ES-I3 (cell line): ENCODE measurements around the gene LASP1.

Experiments
- H3K36me3 ChIP-seq: 2 replicates; pipeline ENCODE4 v1.6.1; 2013; ENCODE audit warnings: mild to moderate bottlenecking, low read length, control low read depth, moderate library complexity; ENCODE audit not compliant: insufficient read depth
- H3K4me1 ChIP-seq: 2 replicates; pipeline ENCODE4 v1.6.1; 2013; ENCODE audit warnings: mild to moderate bottlenecking, control low read depth, low read length; ENCODE audit not compliant: insufficient read depth
- H3K9ac ChIP-seq: 2 replicates; pipeline ENCODE4 v1.6.1; 2013; ENCODE audit warnings: low read depth, mild to moderate bottlenecking, low read length, moderate library complexity
- H3K9me3 ChIP-seq: 2 replicates; pipeline ENCODE4 v1.6.1; 2013; ENCODE audit warnings: mild to moderate bottlenecking, low read length, moderate library complexity; ENCODE audit not compliant: control insufficient read depth, insufficient read depth

The LASP1 gene

DNA sequence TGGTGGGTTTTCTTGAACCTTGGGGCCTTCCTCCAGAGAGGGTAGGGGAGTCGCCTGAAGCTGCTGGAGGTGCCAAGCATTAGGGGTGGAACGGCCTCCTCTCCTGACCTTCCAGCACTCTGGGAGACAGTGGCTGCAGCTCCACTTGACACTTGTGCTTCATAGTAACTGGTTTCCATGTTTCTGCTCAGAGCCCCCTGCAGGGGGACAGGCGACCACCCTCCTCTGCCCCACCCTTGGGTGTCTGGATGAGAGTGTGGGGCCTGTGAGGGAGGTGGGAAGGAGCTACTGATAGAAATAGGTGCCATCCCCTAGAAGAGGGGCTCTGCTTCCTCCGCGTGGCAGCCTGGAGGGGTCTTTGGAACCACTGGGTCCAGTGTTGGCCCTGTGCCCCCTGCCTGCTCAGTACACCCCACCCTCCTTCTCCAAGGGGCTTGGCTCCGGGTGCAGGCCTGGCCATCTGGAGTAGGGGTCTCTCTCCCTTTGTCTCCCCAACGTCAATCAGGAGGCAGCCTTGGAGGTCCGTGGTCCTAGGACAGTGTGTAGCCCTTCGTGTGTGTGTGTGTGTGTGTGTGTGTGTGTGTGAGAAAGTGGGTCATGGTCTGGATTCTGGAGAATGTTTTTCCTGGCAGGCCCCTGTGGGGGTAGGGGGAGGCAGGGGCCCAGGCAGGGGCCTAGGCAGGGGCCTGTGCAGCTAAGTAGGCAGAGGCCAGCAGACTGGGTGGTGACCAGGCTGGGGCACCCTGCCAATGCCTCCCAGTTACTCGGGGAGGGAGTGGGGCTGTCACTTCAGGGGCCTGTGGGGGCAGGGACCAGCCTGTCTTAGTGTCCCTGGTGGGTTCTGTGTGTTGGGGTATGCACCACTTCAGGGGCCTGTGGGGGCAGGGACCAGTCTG lies 4.9 kb downstream of the LASP1 start:
- peaks cover 71% of the 10 kb centered on the region for H3K4me1 ChIP-seq
- no peaks in the 10 kb centered on the region for H3K9me3 ChIP-seq
- H3K9ac ChIP-seq, result no peak overlapping the region
- H3K36me3 ChIP-seq, result no peaks in the 10 kb centered on the region

DNA sequence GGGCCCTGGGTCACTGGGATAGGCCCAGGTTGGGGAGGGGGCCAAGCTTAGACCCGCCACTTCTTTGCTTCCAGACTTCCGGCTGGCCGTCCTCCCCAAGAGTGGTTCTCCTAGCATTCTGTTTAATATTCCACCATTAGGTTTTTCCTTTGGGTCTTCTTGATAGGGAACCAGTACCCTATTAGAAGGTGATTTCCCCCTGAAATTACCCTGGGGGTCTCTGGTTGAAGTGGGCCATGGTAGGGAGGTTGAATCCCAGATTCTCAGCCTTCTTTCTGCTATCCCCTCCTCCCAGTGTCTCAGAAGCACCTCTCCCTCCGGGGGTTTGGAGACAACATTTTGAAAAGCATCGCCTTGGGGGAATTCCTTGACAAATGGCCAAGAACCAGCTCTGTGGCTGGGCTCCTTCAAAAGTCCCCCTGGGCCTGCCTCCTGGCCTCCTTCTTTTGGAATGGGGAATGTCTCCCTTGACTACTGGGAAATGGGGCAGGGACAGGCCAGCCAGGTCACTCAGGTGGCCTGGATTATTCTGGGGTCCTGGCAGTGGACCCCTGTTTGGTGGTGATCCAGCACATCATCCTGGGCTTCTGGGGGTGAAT lies 5.7 kb downstream of the LASP1 start:
- Histone ChIP-seq H3K9ac (no peak overlapping the region), H3K4me1 (peaks cover 77% of the 10 kb centered on the region), H3K36me3 (no peaks in the 10 kb centered on the region), H3K9me3 (no peaks in the 10 kb centered on the region)

DNA sequence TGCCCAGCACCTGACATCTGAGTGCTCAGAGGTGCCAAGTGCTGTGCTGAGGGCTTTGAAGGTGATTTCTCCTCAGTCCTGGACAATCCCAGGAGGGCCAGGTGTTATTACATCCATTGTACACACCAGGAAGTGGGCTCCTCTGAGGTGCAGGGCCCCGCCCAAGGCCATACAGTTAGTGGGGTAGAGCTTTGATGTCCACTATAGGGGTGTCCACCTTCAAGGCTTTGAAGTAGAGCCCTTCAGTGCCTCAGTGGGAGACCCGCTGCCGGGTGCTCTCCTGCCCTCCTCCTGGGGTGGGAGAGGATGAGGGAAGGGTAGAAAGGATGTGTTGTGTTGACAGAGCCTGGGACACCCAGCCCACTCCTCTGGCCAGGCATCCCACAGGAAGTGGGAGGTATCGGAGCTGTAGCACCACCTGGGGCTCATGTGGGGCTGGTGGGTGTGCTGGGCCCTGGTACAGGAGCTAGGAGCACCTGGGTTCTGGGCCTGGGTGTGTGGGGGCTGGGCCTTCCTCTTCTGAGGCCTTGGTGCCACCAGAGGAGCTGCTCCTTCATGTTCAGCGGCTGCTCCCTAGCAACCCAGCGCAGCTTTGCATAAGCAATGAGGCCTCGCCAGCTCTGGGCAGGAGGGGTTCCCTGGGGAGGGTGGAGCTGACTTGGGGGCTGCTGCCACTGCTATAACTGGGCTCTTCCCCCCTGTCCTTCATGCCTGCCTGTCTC lies 7.4 kb downstream of the LASP1 start:
- Histone ChIP-seq H3K9ac (no peak overlapping the region), H3K36me3 (0 out of 2 replicates have a peak, but pooled peaks cover 4% of the 10 kb centered on the region)

DNA sequence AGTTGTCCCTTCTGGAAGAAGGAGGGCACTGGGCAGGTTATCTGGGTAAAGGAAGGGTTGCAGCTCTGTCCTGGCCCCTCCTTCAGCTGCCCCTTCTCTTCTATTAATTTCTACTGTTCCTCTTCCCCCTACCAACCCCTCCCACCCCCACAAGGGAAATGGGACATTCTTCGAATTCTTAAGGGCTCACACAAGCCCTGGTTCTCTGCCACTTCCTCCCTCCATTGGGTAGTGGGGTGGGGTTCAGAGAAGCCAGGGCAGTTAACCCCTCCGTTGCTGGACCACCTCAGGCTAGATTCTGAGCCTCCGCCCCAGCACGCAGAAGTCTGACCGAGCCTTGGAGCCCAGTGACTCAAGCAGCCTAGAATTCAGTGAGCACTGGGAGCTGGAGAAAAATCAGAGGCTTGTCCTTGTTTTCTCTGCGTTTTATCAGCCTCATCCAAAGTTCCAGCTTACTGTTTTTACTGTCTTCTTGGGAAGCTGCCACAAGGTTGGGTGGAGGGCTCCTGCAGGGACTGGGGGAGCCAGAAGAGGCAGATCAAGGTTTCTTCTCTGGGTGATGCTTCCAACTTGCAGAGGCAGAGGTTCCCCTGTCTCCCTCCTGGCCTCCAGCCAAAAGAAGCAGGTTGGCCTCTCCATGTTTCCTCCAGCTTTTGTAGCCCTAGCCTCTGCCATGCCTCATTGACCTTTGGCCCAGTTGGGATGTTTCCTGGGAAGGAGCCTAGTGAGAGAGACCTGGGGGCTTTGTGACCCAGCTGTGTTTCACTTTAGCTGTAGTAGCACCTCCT lies 10.2 kb downstream of the LASP1 start:
- Histone ChIP-seq H3K9ac (peak overlapping the region; percentile 38; the same call in 1 of the 2 replicates), H3K4me1 (peaks cover 76% of the 10 kb centered on the region), H3K36me3 (0 out of 2 replicates have a peak, but pooled peaks cover 4% of the 10 kb centered on the region)

More for the DNA sequence above, 7.4 kb downstream of the LASP1 start:
- no peaks in the 10 kb centered on the region for H3K9me3 ChIP-seq
- peaks cover 85% of the 10 kb centered on the region for H3K4me1 ChIP-seq

DNA sequence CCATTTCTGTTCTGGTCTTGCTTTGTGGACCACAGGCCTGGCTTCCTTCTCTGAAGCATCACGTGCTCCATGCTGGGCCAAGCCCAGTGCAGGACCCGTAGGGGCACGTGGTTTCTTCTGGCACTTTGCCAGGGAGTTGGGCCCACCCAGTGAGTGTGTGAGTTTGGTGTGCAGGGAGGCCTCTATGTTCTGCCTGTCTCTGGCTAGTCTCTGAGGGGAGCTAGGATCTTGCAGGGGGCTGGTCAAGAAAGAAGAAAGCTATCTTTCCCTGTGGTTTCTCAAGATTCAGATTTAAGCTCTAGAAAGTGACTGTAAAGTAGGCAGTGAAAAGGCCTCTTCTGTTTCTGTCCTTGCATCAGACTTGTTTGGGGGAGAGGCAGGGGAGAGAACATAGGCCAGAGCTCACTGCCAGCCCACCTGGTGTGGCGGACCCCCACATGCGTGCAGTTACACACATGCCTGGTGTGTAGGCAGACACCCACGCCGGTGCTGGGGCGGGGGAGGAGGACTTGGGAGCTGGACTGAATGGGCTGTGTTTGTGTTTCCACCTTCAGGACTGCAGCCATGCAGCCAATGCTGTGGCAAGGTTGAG lies 11.8 kb downstream of the LASP1 start:
- H3K9me3 ChIP-seq, result no peaks in the 10 kb centered on the region
- peaks cover 76% of the 10 kb centered on the region for H3K4me1 ChIP-seq
- H3K36me3 ChIP-seq, result 0 out of 2 replicates have a peak, but pooled peaks cover 4% of the 10 kb centered on the region
- H3K9ac ChIP-seq, result no peak overlapping the region

More for the DNA sequence above, 10.2 kb downstream of the LASP1 start:
- no peaks in the 10 kb centered on the region for H3K9me3 ChIP-seq

DNA sequence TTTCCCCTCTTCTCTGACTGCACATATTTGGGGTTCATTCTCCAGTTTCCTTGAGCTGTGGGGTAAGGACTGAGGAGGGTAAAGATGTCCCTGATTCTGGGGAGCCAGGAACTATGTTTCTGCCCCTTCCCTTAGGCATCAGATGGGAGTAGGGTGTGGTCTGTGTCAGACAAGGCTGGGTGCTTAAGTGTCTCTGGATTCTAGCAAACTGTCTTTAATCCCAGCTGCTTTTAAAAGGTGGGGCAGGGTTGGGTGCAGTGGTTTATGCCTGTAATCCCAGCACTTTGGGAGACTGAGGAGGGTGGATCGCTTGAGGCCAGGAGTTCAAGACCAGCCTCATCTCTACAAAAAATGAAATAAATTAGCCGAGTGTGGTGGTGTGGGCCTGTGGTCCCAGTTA lies 13.0 kb downstream of the LASP1 start:
- peaks cover 66% of the 10 kb centered on the region for H3K4me1 ChIP-seq
- H3K9ac ChIP-seq, result no peak overlapping the region
- no peaks in the 10 kb centered on the region for H3K9me3 ChIP-seq
- H3K36me3 ChIP-seq, result 0 out of 2 replicates have a peak, but pooled peaks cover 4% of the 10 kb centered on the region

DNA sequence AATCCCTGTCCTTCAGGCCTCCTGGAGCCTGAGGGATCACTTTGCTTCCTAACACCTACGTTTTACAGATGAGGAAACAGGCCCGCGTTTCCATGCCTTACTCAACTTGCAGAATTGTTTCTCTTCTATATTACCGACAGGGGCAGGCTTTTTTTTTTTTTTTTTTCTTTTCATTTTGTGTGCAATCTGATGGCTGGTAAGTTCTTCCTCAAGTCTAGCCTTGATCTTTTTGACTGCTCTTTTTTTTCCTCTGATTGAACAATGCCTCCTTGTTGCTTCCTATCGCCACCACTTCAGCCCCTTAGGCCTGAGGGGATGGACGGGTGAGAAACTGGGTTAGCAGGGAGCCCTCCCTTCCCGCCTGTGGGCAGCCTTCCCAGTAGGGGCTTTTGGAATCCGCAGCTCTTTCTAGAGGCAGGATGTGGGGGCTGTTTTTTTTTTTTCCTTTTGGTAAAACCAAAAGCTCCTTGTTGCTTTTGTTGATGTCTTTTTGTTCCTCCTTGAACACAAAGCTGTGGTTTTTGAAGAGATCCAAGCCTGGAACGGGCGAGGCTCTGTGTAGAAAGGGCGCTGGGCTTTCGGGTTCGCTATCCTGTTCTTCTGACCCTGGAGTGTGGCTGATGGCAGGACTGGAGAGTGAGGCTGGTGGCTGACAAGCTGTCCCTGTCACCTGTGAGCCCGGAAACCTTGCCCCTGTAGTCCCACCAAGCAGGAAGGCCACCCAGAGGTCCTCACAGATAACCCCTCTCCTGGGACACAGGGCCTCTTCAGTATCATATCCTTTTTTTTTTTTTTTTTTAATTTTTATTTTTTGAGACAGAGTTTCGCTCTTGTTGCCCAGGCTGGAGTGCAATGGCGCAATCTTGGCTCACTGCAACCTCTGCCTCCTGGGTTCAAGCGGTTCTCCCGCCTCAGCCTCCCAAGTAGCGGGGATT lies 14.0 kb downstream of the LASP1 start:
- Histone ChIP-seq H3K36me3 (0 out of 2 replicates have a peak, but pooled peaks cover 4% of the 10 kb centered on the region), H3K4me1 (peaks cover 56% of the 10 kb centered on the region), H3K9ac (no peak overlapping the region; the same call in 1 of the 2 replicates), H3K9me3 (no peaks in the 10 kb centered on the region)

DNA sequence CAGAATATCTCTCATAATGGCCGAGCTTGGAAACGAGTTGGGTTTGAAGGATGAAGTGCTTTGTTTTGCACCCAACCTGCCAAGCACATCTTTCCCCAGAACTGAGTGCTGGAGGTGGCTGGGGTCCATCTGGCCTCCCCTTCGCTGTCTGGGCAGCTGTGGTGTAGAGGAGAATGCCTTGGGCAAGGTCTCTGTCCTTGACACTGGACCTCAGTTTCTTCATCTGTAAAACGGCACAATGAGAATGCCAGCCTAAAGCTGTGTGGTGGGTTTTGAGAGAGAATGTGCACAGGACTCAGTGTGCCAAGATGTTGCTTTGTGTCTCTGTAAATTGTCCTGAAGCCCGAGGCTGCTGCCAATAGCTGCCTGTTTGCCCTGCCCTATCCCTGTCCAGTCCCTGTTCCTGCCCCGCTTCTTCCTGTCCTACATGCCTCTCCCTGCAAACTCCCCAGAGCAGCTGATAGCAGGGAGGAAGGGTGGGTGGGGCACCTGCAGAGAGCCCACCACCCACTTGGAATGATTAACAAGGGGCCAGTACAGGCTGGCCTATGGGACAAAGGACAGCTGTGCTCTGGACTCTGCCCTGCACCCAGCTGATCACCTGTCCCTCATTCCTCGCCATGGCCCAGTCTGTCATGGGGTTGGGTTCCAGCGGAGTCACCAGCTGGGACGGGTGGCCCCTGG lies 15.3 kb downstream of the LASP1 start:
- Histone ChIP-seq H3K4me1 (peaks cover 45% of the 10 kb centered on the region), H3K9ac (no peak overlapping the region), H3K36me3 (0 out of 2 replicates have a peak, but pooled peaks cover 6% of the 10 kb centered on the region), H3K9me3 (no peaks in the 10 kb centered on the region)

DNA sequence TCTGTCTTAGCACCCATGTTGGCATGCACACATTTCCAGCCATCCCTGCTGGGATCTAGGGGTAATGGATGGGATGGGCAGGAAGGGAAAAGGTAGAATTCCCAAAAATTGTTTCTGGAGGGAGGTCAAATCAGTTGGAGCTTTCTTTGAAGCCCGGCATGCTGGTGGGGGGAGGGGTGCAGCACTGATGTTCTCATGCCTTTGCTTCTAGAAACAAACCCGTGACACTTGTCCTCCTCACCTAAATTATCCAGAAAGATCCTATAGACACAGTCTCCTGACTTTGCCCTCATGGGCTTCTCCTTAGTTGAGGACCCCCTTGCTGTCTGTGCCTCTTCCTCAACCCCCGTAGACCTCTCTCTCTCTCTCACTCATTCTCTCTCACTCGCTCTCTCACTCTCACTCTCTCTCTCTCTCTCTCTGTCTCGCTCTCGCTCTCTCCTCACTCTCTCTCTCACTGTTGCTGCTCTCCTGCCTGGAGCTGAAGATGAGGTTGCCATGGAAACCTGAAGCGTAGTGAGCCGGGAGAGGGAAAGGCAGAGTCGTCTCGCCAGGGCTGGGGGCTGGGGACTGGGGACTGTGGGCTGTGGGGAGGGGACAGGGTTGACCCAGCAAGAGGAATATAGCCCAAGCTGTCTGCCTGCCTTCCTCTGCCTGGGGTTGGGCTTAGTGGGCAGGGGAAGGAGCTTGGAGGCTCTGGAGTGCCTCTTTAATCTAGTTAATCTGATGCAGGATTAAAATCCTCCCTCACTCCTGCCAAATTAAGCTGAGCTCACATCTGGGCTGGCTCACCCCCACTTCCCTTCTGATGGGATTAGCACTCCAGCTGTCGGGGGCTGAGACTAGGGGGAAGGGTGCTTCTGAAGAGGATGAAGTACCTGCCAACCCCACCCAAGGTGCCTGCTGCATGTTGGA lies 16.1 kb downstream of the LASP1 start:
- Histone ChIP-seq H3K36me3 (0 out of 2 replicates have a peak, but pooled peaks cover 6% of the 10 kb centered on the region), H3K9me3 (no peaks in the 10 kb centered on the region), H3K9ac (no peak overlapping the region), H3K4me1 (peaks cover 37% of the 10 kb centered on the region)

DNA sequence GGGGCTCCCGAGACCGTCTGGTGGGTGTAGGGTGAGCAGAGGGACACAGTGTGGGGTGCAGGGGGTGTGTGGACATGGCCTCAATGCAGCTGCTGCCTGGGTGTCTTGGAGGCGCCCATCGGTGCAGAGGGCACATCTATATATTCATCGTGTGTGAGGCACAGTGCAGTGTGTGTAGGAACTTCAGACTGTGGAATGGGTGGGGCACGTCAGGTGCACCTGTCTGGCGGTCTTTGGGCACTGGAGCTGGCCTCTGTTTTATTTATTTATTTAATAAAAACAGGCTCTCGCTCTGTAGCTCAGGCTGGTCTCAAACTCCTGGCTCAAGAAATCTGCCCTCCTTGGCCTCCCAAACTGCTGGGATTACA lies 16.8 kb downstream of the LASP1 start:
- Histone ChIP-seq H3K36me3 (0 out of 2 replicates have a peak, but pooled peaks cover 2% of the 10 kb centered on the region), H3K9me3 (no peaks in the 10 kb centered on the region), H3K9ac (no peak overlapping the region), H3K4me1 (peaks cover 31% of the 10 kb centered on the region)

DNA sequence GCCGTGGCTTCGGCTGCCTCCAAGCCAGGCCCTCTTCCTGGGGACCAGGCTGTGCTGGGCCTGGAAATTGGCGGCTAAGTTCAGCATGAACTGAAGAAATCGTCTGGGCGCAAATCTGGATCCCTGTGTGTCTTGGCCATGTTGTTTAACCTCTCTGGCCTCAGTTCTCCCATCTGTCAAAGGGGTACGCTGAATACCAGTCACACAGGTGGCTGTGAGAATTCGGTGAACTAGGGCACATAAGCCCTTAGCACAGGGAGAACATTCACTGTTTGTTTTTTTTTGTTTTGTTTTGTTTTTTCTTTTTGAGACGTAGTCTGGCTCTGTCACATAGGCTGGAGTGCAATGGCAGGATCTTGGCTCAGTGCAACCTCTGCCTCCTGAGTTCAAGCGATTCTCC lies 19.0 kb downstream of the LASP1 start:
- no peak overlapping the region for H3K9ac ChIP-seq
- H3K4me1 ChIP-seq, result peaks cover 15% of the 10 kb centered on the region
- no peaks in the 10 kb centered on the region for H3K9me3 ChIP-seq
- 0 out of 2 replicates have a peak, but pooled peaks cover 2% of the 10 kb centered on the region for H3K36me3 ChIP-seq
